NCI-H2227 (cell line): ENCODE results near the gene YY1.
"Not testable (repeated sequence)": the region's sequence is repeated elsewhere in the genome, so short reads cannot be mapped to it uniquely, and the experiment has no call there.

ENCODE experiments used
- DNase-seq: peaks from one replicate; lab custom pipeline; 2025; ENCODE audit not compliant: unreplicated experiment; lab: John Stamatoyannopoulos, UW

YY1 gene

DNA sequence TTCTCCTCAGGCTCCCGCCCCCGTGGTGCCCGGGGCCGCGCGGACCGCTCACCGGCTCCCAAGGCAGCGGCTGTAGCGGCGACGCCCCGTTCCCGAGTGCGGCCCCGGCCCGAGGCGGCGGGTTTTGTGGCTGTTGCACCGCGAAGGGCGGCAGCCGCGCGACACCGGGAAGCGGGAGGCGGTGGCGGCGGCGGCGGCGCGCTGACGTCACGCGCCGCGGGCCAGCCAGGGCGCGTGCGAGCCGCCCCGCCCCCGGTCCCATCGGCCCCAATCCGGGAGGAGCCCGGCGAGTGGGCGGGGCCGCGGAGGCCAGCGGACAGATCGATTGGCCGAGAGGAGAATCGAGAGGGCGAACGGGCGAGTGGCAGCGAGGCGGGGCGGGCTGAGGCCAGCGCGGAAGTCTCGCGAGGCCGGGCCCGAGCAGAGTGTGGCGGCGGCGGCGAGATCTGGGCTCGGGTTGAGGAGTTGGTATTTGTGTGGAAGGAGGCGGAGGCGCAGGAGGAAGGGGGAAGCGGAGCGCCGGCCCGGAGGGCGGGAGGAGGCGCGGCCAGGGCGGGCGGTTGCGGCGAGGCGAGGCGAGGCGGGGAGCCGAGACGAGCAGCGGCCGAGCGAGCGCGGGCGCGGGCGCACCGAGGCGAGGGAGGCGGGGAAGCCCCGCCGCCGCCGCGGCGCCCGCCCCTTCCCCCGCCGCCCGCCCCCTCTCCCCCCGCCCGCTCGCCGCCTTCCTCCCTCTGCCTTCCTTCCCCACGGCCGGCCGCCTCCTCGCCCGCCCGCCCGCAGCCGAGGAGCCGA, at the start of gene YY1:
Gene YY1 (plus strand): TSS at position 726 of the 792 bp plus-strand sequence. CDS start 101 bp downstream, outside the sequence.
- peak; percentile 99 for DNase-seq

- DNase-seq = no peak
Measured at GRCh38 chr14:100190126-100190525, 48.8 kb upstream of the YY1 start.

GRCh38 chr14:100191584-100192249, 47.2 kb upstream of the YY1 start:
- no peak for DNase-seq

DNA sequence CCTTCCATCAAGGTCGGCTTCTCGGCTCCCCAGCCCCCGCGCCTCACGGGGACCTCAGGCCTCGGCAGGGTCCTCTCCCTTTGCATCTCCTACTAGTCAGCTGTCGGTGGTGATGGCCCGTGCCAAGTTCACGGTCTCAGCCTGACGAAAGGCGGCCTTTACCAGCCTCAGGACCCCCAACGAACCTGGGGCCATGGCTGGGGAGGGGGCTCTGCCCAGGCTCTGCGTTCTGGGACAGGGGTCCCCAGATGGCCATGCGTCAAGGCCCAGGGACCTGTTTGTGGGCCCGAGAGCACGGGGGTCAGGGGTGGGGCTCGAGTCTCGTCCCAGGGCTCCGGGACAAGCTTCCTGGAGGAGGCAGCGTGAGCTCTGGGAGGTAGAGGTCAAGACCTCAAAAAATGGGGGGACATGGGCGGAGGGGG, 46.7 kb upstream of the YY1 start:
- DNase-seq = no peak

DNA sequence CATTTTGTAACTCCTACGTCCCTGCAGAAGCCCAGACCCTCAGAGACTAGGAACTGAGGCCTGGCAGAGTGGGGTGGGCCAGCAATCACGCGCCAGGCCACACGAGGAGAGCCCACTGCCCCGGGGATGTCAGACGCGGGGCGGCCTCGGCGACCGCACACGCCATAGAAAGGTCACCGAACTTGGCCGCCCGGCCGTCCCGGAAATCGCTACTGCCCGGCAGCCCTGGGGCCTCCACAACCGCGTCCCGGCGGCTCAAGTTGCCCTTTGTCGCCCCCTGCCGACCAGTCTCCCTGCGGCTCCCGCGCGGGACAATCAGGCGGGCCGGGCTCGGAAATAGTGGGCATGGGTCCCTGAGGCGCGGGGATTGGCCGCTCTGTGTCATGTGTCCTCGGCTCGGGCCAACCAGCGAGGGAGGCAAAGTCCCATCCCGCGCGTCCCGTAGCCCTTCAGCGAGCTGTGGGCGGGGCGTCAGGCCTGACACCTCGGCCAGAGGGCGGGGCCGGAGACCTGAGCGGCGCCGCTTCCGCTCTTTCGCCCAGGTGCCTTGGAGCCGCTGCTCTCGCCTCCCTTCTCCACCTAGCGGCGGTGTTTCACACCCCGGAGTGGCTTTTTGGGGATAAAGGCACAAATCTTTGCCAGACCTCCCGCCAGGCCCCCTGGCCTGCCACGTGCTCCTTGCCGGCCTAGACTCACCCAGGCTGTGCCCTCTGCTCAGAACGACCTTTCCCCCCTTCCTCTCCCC, 46.1 kb upstream of the YY1 start:
- DNase-seq = peak; percentile 99

GRCh38 chr14:100193417-100194357, 45.3 kb upstream of the YY1 start:
- peak; percentile 30 for DNase-seq

DNA sequence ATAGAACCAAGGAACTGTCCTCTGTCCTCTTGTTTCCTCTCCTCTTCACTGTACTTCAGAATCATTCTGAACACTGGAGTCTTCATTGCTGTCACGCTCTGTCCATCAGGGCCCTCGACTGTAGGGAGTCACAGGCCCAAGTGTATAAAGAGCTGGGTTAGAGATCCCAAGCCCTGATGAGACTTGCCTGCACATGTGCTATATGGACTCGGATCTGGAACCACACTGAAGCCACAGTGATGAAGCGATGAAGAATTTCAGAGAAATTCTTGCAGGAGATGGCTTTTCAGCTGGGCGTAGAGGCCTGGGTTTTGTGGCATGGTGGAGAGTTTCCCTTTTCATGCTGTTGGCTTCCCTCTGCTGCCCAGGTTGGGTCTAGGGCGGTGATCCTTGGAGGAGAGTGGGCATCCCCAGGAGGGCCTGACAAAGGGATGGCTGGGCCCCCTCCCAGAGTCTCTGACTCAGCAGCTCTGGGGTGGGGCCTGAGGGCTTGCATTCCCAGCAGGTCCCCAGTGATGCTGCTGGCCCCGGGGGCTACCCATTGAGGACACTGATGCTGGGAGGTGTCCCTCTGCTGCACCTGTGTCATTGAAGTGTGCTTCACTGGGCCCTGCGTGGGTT, 39.6 kb upstream of the YY1 start:
- DNase-seq = no peak

DNA sequence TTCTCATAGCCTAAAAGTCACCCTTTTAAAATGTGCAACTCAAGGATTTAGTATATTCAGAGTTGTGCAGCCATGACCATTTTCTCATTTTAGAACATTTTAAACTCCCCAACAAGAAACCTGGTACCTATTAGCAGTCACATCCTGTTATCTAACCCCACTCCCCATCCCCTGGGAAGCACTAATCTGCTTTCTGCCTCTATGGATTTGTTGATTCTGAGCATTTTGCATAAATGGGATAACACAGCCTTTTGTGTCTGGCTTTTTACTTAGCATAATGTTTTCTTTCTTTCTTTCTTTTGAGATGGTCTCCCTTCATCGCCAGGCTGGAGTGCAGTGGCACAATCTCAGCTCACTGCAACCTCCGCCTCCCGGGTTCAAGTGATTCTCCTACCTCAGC, 38.6 kb upstream of the YY1 start:
- DNase-seq = no peak

- DNase-seq = no peak
Measured at GRCh38 chr14:100201701-100202100, 37.2 kb upstream of the YY1 start.

DNA sequence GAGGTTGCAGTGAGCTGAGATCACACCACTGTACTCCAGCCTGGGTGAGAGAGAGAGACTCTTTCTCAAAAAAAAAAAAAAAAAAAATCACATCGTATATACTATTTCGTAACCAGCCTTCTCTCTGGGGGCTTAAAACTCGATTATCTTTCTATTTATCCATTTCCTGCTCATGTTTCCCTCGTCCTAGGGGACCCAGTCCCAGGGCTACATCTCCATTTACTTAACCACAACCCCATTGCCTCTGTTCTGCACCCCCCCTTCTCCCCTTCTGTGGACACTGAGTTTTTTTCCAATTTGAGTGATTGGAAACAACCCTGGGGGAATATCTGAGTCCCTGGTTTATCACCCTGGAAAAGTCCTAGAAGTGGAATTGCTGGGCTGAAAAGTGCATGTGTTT, 36.2 kb upstream of the YY1 start:
- DNase-seq = no peak

- DNase-seq = no peak
Measured at GRCh38 chr14:100203146-100203545, 35.8 kb upstream of the YY1 start.

DNA sequence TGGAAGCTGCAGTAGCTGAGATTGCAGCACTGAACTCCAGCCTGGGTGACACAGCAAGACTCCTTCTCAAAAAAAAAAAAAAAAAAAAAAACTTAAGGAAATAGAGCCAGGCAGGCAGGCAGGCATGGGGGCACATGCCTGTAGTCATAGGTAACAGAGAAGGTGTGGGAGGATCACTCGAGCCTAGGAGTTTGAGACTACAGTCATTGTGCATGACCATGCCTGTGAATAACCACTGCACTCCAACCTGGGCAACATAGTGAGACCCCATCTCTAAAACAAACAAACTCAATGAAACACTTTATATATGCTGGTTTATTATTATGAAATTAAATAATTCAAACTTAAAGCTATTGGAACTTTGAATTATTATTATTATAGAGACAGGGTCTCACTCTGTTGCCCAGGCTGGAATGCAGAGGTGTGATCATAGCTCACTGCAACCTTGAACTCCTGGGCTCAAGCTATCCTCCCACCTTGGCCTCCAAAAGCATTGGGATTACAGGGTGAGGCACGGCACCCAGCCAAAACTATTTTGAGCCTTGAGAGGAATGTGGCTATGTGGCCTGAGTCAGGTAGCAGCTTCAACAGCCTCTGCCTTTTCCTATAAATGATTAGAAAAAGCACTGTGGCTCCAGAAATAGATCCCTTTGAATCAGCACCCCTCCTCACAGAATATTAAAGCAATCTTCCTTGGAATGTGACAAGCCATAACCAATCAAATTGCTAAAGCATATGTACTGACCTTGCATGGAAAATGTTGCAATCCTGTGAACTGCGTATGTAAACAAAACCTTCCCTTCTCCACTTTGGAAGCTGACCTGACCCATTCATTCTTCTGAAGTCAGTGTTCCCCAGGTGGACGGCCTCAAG, 34.7 kb upstream of the YY1 start:
- no peak for DNase-seq

- not testable (repeated sequence) for DNase-seq
Measured at GRCh38 chr14:100204835-100205167, 34.1 kb upstream of the YY1 start.

GRCh38 chr14:100207588-100207987, 31.4 kb upstream of the YY1 start:
- not testable (repeated sequence) for DNase-seq

GRCh38 chr14:100208136-100208535, 30.8 kb upstream of the YY1 start:
- DNase-seq = not testable (repeated sequence)

GRCh38 chr14:100211366-100211765, 27.6 kb upstream of the YY1 start:
- DNase-seq = no peak

GRCh38 chr14:100211893-100212292, 27.1 kb upstream of the YY1 start:
- no peak for DNase-seq

DNA sequence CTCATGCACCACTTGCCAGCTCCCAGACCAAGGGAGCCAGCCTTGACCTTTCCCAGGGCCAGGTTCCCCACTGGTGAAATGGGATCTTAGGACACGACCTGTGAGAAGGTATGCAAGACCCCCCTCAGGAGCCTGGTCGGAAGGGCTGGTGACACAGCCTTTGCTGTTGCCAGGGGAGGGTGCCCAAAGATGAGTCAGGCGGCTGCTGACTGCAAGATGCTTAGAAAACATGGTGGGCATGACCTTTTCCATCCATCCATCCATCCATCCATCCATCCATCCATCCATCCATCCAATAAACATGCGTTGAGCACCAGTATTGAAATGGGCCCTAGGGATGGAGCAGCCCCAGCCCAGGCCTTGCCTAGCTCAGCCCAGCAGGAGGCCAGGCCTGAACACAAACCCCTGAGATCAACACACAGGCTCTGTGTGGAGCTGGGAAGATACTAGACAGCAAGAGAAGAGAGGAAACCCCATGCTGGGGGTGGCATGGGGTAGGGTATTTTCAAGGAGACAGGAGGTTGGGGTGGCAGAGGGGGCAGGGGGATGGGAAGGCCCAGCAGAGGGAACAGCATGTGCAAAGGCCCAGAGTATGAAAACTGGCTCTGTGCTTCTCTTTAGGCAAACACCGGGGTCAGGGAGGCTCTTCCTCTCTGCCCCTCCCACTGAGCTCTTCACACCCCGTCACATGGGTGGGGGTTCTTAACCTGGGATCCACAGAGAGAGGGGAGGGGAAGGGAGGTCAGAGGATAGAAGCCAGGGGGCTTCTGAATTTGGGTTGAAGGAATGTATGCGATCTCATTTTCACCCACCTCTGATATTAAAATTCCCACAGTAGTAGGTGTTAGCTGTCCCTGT, 26.2 kb upstream of the YY1 start:
- DNase-seq = no peak

- no peak for DNase-seq
Measured at GRCh38 chr14:100213587-100213955, 25.4 kb upstream of the YY1 start.
